GM18508 (cell line): ENCODE measurements around the gene ITGA5.

Experiments used
- ATAC-seq: cut with Tn5 transposase; IDR thresholded peaks from one replicate; pipeline ENCODE4 v1.9.1; 2021; ENCODE audit warnings: moderate number of reproducible peaks; ENCODE audit not compliant: insufficient read depth, unreplicated experiment

Gene ITGA5

GRCh38 chr12:54392485-54393206 is 26.4 kb downstream of the ITGA5 start:
- ATAC-seq: no peak

DNA sequence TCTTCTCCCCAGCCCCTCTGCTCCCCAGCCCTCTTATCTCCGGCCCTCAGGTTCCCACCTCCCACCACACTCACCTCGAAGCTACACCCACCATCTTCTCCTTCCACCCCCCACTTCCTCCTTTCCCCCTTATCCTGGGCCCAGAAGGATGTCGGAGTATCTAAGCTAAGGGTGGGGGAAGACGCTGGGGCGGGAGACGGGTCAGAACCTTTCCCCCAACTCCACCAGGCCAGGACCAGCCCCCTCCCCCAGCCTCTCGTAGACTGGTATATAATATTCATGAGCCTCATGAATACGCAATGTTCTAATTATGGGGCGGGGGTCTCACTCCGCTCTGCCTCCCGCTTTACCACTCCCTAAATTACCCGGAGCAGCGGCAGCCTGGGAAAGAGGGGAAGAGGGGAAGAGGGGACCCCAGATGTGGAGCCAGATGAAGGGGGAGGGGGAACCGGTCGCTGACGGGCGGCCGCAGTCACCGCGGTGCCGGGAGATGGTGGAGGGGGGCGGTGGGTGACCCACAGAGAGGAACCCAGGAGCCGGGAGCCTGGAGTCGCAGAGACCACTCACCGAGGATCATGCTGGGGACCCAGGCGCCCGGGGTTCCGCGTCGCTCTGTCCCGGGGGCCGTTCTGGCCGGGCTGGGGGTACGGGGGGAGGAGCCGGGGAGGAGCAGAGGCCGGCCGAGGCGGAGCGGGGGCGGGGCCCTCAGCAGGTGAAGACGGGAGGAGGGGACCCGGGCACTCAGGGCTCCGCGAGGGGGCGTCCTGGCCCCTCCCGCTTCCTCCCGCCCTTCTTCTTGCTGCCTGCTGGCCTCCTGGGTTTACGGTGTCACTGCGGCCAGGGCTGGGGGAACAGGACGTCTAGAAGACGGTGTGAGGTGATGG is 28.2 kb downstream of the ITGA5 start:
- ATAC-seq: no peak

DNA sequence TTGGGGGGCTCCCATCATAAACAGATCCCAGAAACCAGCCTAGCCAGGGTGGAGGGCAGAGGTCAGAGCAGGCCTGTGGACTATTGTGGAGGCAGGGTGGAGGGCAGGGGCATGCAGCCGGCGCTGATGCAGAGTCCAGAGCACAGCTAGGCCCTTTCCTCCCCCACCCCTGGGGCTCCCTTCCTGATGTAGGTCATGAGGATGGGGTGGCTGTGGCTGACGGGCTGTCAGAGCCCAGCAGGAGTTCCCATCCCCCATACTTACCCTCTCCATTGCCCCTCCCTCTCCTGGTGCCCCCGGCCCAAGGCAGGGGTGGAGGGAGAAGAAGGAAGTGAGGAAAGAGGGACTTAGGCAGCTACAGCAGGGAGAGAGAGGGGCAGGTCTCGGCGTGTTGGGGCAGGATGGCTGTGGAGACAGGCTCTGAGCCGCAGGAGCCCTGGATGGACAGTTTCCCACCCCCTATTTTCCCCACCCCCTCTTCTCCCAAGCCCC is 28.8 kb downstream of the ITGA5 start:
- ATAC-seq: no peak

DNA sequence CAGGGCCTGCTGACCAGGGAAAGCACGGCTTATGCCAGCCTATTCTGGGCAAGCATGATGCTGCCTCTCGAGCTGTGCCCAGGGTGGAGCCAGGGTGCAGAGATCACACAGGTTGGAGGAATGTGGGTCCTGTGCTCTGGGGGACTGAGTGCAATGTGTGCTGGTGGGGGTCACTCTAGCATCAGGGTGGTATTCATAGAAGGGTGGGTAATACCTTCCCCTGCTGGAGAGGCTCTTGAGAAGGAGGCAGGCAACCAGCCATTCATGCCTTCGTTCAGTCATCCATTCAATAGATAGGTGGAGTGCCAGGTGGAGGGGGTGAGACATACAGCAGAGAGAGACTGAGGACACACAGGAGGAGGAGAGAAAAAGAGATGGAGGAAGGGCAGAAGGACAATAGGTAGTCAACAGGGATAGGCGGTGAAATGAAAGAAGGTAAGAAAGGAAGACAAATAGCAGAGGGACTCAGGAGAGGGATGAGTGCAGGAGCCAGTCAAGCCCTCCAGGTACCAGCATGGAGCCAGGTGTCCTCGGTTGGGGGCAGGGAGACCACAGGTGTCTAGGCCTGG is 29.4 kb downstream of the ITGA5 start:
- ATAC-seq: no peak

DNA sequence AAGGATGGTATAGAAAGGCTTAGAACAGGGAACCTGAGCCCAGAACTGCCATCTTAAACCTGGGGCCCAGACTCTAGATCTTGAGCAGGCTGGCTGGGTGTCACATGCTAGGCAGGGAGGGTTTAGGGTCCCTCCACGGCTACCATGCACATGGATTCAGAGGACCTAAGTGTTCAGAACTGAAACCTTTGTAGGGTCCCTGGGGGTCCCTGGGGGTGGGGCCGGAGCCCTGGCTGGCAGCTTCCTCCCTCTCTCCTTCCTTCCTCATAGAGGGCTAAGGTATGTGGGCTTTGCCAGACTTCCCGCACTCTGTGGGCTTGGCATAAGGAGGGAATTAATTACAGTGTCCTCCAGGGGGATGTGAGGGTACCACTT is 29.9 kb downstream of the ITGA5 start:
- ATAC-seq: no peak

DNA sequence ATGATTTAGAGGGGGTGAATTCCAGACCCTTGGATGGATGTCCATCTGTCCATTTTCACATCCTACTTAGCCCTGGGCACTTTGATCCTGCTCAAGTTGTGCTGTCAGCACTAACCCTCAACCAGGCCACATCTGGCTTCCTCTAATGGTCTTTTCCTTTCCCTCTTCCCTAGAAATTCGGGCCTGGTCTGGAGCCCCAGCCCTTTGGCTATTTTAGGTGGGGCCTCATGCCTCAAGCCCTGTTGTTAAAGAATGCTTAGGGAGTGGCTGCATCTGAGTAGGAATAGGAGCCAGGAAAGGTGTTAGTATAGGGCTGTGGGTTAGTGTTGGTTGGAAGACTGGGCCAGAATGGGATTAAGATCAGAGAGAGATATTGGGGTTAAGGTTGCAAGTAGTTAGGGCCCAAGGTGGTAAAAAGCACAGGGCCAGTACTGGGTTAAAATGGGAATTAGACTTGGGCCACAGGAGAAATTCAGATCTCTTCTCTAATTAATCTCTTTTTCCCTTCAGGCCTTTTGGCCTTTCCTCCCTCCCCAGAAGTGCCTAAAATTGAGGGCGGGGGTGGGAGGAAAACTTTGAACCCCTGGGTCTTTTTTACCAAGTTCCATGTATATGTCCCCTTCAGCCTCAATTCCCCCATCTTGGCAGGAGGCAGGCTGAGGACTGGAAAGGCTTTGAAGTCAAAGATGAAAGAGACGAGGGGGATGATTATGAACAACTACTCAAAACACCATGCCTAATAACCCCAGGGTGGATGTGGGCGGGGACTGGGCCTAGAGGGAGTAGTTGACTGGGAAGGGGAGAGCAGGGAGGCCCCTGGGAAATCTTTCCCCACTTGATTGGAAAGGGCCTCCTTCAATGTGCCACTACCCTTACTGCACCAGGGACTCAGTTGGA is 30.6 kb downstream of the ITGA5 start:
- no peak for ATAC-seq

- ATAC-seq: no peak
Measured at GRCh38 chr12:54387114-54387467, 32.0 kb downstream of the ITGA5 start.

- no peak for ATAC-seq
Measured at GRCh38 chr12:54386403-54387113, 32.5 kb downstream of the ITGA5 start.

- ATAC-seq: no peak
Measured at GRCh38 chr12:54385251-54385914, 33.7 kb downstream of the ITGA5 start.

DNA sequence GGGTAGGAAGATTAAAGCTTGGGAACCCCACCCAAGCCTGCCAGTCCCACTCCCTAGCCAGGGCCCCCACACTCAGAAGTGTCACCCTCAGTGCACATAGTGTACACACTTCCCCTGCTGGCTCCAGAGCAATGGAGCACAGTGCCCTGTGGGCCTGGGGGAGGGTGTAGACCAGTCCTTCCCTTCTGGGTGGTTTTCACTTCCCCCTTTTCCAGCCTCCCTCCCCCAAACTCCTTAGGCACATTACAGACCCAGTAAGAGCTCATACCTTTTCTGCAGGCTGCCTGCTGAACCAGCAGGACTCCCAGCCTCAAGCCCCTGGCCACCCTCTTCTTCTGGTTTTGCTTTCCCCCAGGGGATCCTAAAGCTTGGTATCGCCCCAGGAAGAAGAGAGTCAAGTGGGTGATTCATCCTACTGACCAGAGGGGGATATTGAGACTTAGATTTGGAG is 34.5 kb downstream of the ITGA5 start, which contains the start of gene ZNF385A:
Gene ZNF385A, minus strand, starts transcription at position 143 of the 451 bp plus-strand sequence. CDS start 219 bp downstream, outside the sequence.
- no peak for ATAC-seq

DNA sequence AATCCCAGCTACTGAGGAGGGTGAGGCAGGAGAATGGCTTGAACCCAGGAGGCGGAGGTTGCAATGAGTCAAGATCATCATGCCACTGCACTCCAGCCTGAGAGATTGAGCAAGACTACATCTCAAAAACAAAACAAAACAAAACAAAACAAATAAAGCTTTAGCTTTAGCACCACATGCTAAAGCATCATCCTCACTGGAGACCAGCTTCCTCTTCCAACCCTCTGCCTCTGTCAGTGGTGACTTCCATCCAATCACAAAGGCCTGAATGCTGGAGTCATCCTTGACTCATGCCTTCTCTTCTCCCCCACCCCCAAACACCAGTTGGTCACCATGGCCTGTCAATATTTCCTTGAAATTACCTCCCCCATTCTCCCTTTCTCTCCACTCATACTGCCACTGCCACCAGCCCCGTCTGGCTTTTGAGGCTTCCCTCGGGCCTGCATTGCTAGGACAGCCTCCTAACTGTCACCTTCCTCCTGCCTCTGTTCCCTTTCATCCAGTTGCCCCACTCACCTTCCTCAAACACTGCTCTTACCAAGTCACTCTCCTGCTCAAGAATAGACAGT is 35.9 kb downstream of the ITGA5 start:
- no peak for ATAC-seq

DNA sequence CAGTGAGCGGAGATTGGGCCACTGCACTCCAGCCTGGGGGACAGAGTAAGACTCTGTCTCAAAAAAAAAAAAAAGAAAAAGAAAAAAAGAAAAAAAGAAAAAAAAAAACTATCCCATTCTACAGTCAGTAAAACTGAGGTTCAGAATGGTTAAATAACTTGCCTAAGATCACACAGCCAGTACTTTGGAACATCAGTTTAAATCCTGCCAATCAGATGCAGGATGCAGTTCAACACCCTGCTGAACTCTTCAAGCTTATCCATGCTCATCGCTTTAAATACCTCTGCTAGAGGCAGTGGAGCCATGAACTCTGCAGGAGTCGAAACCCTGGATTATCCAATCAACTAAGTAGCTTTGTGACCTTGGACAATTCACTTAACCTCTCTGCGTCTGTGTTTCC is 37.9 kb downstream of the ITGA5 start:
- ATAC-seq: no peak

DNA sequence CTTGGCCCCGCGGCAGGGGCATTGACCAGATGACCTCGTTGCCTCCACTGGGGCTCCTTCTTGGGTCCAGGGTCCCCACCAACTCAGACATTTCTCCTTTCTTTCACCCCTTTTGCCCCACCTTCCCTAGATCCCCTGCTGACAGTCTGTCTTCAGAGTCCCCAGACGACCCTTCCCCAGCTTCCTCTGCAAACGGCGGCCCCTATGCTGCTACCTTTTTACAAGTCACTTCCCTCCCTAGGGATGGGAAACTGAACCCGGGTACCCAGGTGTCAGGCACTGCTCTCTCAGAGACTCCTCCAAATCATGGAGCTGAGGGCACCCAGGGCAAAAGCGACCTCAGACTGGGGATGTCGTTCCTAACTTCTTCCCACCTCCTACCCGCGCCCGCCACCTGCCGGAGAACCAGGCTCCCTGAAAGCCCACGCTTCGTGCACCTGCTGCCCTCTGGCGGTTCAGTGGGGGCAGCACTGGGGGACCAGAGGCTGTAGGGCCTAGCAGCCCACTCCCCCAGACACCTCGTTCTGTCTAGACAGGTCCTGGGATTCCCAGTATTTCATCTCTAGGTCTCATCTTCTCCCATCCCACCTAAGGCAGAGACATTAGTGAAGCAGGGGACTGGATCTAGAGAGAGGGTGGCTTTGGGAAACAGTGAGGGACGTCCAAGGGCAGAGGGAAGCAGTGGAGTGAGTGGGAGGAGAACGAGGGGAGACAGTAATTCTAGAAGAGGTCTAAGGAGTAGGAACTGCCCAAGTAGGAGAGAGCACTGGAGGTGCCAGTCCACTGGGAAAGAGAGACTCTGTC is 39.5 kb downstream of the ITGA5 start:
- no peak for ATAC-seq

DNA sequence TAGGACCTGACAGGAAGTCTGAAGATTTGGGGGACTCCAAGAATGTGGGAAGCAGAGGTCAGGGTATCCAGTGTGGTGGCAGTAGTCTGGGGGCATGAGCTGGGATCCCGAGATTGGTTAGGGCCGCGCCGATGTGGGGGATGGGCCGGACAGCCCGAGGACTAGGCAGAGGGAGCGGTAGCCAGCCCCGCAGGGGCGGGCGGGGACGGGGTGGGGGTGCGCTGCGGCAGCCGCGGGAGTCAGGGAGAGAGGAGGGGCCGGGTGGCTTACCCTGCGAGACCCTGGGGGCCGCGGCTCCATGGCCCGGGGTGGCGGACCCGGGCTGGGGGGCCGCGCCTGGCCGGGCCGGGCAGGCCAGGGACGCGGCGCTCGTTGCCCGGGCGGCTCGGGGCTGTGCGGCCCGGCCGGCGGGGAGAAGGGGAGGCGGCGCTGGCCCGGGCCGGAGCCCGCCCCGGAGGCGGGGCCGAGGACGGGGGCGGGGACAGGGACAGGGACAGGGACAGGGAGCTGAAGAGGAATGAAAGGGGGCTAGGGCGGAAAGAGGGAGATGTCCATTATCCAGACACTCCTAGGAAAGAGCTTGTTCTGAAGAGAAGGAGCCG is 40.2 kb downstream of the ITGA5 start:
- ATAC-seq: no peak

DNA sequence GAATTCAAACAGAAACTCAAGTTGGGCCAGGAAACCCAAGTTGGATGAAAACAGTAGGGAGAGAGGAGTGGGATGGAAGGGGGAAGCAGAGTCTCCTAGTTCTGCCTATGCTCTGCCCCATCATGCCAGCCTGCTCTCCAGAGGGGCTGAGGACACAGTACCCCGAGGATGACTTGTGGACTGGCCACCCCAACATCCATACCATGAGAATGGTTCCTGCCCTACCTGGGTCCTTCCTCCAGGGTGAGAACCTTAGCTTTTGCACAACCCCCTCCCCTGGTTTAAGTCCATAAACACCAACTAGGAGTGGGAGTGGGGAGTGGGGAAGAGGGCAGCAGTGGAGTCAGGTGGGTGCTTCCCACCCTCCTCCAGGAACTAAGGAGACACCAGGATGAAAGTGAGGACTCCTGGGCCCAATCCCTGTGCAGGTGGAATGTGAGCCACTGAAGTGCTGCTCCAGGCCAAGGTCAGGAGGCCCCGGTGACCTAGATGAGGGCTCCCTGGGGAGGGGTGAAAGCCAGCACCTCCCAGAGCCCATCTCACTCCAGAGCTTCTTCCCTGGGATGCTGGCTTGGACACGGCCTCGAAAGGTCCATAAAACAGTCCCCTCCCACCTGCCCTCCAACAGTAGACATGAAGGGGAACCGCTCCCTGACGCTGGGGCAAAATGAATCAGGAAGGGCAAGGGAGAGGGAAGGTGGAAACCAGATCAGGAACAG is 41.1 kb downstream of the ITGA5 start:
- no peak for ATAC-seq

- ATAC-seq: no peak
Measured at GRCh38 chr12:54377007-54377406, 42.1 kb downstream of the ITGA5 start.

DNA sequence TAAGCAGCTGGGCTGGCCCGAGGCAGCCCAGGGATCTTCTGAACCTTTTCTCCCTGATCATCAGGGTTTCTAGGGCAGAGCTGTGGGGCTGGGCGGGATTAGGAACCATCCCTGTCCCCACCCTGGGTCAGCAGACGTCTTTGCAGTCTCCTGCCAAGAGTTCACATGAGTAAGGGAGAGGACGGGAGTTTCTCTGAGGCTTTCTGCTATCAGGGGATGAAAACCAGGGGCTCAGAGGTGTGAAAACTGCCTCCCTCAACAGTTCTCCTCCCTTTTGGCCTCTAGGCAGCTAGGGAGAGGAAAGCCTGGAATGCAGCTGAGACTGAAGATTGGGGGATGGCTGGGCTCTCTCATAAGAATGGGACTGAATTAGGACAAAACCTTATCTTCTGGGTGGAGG is 42.5 kb downstream of the ITGA5 start:
- no peak for ATAC-seq
